IPS-NIHi7 (cell line): ENCODE measurements around the gene OR8B3.

Source experiments
- DNase-seq: peaks from one replicate; pipeline ENCODE4 v3.0.0; 2012; ENCODE audit warnings: mixed read lengths; ENCODE audit errors: extremely low spot score

The OR8B3 gene

GRCh38 chr11:124376280-124376679, 22.5 kb downstream of the OR8B3 start:
- no peak for DNase-seq

- no peak for DNase-seq
Measured at GRCh38 chr11:124359566-124359965, 39.3 kb downstream of the OR8B3 start.

- no peak for DNase-seq
Measured at GRCh38 chr11:124346311-124346955, 52.4 kb downstream of the OR8B3 start.
